Measurements from ENCODE around the gene TMUB2. TPM values are rescaled to one million over a fixed set of nuclear protein-coding genes. Genes with fewer than 3 reads are reported as not detected.
A peak's percentile ranks its signal among the peaks of the same experiment; 100 is the strongest.

TMUB2 gene
- total and polyA plus RNA-seq, 2 of the 13 experiments (the other 11 are each of a cell fraction or from before 2014, with no cell fraction given): 26.9 to 50.8 TPM

DNA sequence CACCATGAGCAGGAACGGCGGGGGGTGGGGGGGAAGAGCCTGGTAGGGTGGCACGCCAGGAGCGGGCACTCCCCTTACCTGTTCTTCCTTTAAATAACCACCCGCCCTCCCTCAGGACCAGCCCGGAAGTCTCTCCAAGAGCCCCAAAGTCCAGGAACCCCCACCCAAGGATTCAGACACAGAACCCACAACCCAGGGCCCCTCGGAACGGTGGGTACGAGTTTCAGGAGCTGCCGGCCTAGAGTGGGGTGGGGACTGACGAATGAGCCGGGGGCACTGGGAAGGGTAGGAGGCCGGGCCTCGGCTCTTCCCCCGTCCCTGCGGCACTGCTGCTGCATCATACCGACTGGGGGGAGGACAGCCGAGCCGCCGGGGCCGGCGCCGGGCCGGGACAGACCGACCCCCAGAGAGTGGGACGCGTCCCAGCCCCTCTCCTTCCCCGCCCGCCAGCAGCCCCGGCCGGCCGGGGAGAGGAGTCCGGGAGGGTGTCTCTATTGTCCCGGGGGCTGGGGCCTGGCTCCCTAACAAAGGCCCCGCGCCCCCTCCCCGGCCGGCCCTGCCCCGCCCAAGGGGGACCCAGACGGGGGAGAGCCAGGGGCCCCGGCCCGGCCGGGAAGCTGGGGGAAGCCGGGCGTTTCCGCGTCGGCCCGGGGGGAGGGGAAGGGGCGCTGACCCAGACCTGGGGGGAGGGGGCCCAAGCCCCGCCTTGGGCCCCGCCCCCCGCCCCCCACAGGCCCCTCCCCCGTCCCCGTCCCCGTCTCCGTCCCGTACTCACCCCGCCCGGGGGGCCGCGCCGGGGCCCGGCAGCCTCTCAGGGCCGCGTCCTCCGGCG, 12.2 kb downstream of the TMUB2 start (continued):
- TF ChIP-seq, protein P1, sequence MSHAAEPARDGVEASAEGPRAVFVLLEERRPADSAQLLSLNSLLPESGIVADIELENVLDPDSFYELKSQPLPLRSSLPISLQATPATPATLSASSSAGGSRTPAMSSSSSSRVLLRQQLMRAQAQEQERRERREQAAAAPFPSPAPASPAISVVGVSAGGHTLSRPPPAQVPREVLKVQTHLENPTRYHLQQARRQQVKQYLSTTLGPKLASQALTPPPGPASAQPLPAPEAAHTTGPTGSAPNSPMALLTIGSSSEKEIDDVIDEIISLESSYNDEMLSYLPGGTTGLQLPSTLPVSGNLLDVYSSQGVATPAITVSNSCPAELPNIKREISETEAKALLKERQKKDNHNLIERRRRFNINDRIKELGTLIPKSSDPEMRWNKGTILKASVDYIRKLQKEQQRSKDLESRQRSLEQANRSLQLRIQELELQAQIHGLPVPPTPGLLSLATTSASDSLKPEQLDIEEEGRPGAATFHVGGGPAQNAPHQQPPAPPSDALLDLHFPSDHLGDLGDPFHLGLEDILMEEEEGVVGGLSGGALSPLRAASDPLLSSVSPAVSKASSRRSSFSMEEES (CRISPR knock-in tag; IDR thresholded peaks at IDR 0.05): no peak
- TF ChIP-seq, protein P2, sequence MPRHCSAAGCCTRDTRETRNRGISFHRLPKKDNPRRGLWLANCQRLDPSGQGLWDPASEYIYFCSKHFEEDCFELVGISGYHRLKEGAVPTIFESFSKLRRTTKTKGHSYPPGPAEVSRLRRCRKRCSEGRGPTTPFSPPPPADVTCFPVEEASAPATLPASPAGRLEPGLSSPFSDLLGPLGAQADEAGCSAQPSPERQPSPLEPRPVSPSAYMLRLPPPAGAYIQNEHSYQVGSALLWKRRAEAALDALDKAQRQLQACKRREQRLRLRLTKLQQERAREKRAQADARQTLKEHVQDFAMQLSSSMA (CRISPR knock-in tag; IDR thresholded peaks at IDR 0.05): no peak
- TF ChIP-seq ELF4 (CRISPR knock-in tag; IDR thresholded peaks at IDR 0.05; ENCODE audit: borderline replicate concordance) (no peak), ZNF263 (CRISPR knock-in tag; IDR thresholded peaks at IDR 0.05) (0 out of 2 replicates have a peak, but pooled peaks have one; percentile 7), ADNP (CRISPR knock-in tag; IDR thresholded peaks at IDR 0.05) (no peak), ZNF451 (CRISPR knock-in tag; IDR thresholded peaks at IDR 0.05) (no peak), CREB1 (IDR thresholded peaks at IDR 0.05) (no peak), CREB1 (CRISPR knock-in tag; IDR thresholded peaks at IDR 0.05) (no peak), HOXA3 (CRISPR knock-in tag; IDR thresholded peaks at IDR 0.05) (no peak), ZNF550 (CRISPR knock-in tag; IDR thresholded peaks at IDR 0.05; ENCODE audit: borderline replicate concordance) (0 out of 2 replicates have a peak, but pooled peaks have one; percentile 40), ZNF570 (CRISPR knock-in tag; IDR thresholded peaks at IDR 0.05; ENCODE audit: borderline replicate concordance) (no peak), JARID2 (CRISPR knock-in tag; IDR thresholded peaks at IDR 0.05; ENCODE audit: insufficient replicate concordance) (no peak), MEIS2 (CRISPR knock-in tag; IDR thresholded peaks at IDR 0.05) (no peak), ZNF841 (CRISPR knock-in tag; IDR thresholded peaks at IDR 0.05; ENCODE audit: borderline replicate concordance) (no peak), IKZF1 (IDR thresholded peaks at IDR 0.05) (no peak), TSC22D2 (CRISPR knock-in tag; IDR thresholded peaks at IDR 0.05; ENCODE audit: borderline replicate concordance) (no peak), ZNF850 (CRISPR knock-in tag; conservative IDR thresholded peaks at IDR 0.05) (no peak), EEA1 (CRISPR knock-in tag; IDR thresholded peaks at IDR 0.05; ENCODE audit: borderline replicate concordance) (no peak), PITX1 (CRISPR knock-in tag; IDR thresholded peaks at IDR 0.05) (no peak), SIX4 (CRISPR knock-in tag; IDR thresholded peaks at IDR 0.05) (no peak), ZBTB3 (CRISPR knock-in tag; IDR thresholded peaks at IDR 0.05; ENCODE audit: borderline replicate concordance, low read depth) (no peak)
- TF ChIP-seq, protein P3, sequence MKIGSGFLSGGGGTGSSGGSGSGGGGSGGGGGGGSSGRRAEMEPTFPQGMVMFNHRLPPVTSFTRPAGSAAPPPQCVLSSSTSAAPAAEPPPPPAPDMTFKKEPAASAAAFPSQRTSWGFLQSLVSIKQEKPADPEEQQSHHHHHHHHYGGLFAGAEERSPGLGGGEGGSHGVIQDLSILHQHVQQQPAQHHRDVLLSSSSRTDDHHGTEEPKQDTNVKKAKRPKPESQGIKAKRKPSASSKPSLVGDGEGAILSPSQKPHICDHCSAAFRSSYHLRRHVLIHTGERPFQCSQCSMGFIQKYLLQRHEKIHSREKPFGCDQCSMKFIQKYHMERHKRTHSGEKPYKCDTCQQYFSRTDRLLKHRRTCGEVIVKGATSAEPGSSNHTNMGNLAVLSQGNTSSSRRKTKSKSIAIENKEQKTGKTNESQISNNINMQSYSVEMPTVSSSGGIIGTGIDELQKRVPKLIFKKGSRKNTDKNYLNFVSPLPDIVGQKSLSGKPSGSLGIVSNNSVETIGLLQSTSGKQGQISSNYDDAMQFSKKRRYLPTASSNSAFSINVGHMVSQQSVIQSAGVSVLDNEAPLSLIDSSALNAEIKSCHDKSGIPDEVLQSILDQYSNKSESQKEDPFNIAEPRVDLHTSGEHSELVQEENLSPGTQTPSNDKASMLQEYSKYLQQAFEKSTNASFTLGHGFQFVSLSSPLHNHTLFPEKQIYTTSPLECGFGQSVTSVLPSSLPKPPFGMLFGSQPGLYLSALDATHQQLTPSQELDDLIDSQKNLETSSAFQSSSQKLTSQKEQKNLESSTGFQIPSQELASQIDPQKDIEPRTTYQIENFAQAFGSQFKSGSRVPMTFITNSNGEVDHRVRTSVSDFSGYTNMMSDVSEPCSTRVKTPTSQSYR (CRISPR knock-in tag; IDR thresholded peaks at IDR 0.05; ENCODE audit: borderline replicate concordance): peak; percentile 54
- TF ChIP-seq, protein P4, sequence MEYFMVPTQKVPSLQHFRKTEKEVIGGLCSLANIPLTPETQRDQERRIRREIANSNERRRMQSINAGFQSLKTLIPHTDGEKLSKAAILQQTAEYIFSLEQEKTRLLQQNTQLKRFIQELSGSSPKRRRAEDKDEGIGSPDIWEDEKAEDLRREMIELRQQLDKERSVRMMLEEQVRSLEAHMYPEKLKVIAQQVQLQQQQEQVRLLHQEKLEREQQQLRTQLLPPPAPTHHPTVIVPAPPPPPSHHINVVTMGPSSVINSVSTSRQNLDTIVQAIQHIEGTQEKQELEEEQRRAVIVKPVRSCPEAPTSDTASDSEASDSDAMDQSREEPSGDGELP (IDR thresholded peaks at IDR 0.05; ENCODE audit: borderline replicate concordance, low read depth): no peak

All from HepG2 (cell line).